ENCODE data around the gene GPR52.
"Not testable (repeated sequence)": the region's sequence is repeated elsewhere in the genome, so short reads cannot be mapped to it uniquely, and the experiment has no call there.

Gene GPR52, protein sequence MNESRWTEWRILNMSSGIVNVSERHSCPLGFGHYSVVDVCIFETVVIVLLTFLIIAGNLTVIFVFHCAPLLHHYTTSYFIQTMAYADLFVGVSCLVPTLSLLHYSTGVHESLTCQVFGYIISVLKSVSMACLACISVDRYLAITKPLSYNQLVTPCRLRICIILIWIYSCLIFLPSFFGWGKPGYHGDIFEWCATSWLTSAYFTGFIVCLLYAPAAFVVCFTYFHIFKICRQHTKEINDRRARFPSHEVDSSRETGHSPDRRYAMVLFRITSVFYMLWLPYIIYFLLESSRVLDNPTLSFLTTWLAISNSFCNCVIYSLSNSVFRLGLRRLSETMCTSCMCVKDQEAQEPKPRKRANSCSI

GRCh38 chr1:174447866-174448530, at the start of gene GPR52:
Gene GPR52, plus strand, starts transcription at chr1:174447964. Its CDS starts 148 bp downstream, at chr1:174448112.
- DNase-seq (ENCODE audit: low read depth in 3 of 3): no peak

- no peak for DNase-seq (ENCODE audit: low read depth in 3 of 3)
Measured at GRCh38 chr1:174398246-174398645, 49.5 kb upstream of the GPR52 start.

- DNase-seq (ENCODE audit: low read depth in 3 of 3): no peak
Measured at GRCh38 chr1:174399211-174399610, 48.6 kb upstream of the GPR52 start.

DNA sequence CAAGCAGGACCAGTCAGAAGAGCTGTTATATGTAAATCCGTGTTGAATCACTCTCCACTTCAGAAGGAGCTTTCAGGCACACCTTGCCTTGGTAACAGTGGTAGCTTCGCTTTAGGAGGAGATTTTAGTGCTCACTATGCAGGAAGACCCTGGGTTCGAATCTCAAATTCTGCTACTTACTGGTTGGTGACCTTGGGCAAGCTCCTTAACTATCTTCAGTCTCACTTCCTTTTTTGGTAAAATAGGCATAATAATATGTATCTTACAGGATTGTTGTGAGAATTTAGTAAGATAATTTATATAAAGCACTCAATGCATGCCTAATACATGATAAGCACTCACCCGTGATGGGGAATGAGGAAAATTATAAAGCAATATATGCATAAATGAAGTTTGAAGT, 46.7 kb upstream of the GPR52 start:
- no peak for DNase-seq (ENCODE audit: low read depth in 3 of 3)

DNA sequence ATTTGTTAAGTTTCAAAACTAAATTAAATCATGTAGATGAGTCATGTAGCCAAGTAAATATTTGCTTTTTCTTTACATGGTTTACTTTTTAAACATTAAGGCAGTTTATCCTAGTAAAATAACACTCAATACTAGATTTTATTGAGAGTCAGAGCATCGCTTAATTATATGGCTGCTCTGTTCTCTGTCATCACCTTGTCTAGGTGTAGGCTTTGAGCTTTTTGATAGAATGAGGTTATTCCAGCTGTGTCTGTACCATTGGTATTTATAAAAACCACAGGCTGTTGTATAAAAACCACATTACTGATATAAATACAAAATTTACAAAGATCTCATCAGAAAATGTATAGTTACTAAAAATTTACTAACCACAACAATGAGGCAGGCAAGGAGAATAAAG, 42.5 kb upstream of the GPR52 start:
- no peak for DNase-seq (ENCODE audit: low read depth in 3 of 3)

GRCh38 chr1:174406421-174406820, 41.3 kb upstream of the GPR52 start:
- DNase-seq (ENCODE audit: low read depth in 3 of 3): no peak

GRCh38 chr1:174407665-174408064, 40.1 kb upstream of the GPR52 start:
- DNase-seq (ENCODE audit: low read depth in 3 of 3): no peak

GRCh38 chr1:174408146-174408545, 39.6 kb upstream of the GPR52 start:
- DNase-seq (ENCODE audit: low read depth in 3 of 3): no peak

- not testable (repeated sequence) for DNase-seq (ENCODE audit: low read depth in 3 of 3)
Measured at GRCh38 chr1:174409801-174410200, 38.0 kb upstream of the GPR52 start.

DNA sequence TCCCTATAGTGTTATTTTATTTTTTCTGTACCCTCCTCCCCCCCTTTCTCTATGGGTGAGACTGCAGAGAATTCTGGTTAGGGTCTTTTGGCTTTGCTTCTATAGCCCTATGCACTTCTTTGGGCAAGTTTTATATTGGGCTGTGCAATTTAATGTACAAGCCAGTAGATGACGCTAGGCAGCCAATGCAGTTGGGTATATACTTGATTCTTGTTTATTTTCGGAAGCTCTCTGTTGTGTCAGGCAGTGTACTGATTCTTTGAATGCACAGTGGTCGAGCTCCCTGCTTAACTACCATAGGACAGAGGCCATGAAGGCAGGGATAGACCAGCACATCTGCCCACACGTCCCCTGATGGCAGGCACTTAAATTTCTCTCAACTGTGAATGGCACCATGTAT, 34.1 kb upstream of the GPR52 start:
- no peak for DNase-seq (ENCODE audit: low read depth in 3 of 3)

- DNase-seq (ENCODE audit: low read depth in 3 of 3): no peak
Measured at GRCh38 chr1:174414203-174414602, 33.6 kb upstream of the GPR52 start.

GRCh38 chr1:174415506-174415905, 32.3 kb upstream of the GPR52 start:
- DNase-seq (ENCODE audit: low read depth in 3 of 3): no peak

DNA sequence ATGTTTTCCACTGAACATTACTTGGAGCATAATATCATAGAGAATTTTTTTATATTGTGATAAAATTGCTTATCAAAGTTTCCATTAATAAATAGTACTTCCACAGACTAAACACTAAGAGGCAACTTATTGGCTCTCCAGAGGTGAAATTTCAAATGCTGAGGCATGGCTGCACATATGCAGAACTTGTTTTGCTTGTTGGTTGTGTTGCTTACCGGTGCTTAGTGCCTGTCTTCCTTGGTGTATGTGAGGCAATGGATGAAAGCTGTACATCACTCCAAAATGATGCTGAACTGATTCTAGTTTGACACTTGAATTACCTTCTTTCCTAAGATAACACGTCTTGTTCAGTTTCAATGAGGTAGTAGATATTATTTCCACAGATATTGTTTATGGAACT, 29.8 kb upstream of the GPR52 start:
- no peak for DNase-seq (ENCODE audit: low read depth in 3 of 3)

DNA sequence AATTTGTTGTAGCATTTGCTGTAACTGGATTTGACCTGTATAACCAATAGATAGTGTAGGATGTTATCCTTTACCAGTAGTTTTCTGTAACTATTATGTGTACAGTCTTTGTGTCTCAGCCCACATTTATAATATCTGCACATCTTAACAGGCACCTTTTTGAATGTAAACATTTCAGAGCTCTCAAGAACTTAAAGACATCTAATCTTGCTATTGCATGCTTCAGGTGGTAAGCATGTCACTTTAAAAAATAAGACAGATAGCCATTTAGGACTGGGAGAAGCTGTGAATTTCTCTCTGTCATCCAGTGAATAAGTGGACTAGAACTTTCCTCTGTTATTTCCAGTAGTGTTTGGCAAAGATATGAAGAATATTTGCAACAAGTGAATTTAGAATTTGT, 22.6 kb upstream of the GPR52 start:
- DNase-seq (ENCODE audit: low read depth in 3 of 3): no peak

DNA sequence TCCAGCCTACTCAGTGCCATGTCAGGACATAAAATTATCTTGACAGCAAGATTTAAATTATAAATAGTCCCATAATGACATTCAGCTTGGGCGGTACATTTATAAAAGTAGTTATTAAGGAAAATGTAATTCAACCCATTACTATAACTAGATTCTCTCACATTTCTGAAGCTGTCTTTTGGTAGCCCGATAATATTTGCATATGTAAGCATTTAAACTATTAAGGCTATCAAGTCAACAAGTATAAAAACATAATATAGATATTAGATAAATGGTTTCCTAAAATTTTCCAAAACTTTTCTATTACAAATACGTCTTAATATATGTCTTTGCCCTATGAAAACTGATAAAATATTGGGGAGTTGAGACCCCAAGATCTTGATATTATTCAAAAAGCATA, 21.6 kb upstream of the GPR52 start:
- no peak for DNase-seq (ENCODE audit: low read depth in 3 of 3)

DNA sequence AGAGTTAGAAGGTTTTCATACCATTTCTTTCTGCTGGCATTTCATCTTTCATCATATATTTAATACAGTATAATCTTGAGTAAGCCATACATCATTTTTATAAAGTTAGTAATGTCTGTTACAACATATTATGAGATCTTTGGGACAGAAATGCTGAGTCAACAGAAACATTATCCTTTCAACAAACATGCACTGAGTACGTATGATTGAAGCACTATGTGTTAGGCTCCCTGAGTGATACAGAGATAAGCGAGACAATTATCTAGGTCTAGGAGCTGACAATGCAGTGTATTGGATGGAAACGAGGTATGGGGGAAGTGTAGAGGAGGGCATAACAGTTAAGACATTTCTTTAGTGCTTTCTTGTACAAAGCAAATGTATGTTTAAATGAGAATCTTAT, 19.7 kb upstream of the GPR52 start:
- DNase-seq (ENCODE audit: low read depth in 3 of 3): no peak

DNA sequence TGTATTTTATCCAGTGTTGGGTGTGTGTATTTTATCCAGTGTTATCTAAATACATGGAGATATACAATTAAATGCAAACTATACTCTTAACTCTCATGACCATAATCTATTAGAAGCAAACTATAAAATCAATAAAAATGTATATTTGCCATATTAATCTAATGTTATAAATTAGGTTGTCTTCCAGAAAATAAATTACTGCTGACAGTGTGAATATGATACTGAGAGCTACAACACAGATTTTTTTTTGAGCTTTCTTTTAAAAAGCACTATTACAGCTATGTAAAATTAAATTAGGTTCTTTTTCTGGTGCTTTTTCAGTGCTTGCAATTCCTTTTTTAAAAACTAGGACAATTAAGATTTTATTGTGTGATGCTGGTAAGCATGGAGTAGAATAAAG, 19.0 kb upstream of the GPR52 start:
- no peak for DNase-seq (ENCODE audit: low read depth in 3 of 3)

DNA sequence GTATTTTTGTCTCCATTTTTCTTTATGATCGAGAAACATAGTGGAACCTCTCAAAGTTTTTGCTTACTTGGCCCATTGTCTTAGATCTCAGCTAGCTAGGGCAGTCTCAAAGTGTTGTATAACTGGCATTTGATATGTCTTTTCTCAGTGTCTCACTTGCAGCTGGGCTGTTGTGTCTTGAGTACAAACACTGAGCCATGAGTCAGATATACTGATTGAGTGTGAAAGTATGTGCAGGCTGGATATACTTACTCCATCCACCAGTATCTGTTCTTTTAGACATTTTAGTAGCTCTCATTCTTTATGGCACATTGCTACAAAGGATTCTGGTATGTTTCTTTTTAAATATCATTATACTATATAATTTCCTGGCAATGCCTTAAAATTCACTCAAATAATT, 14.3 kb upstream of the GPR52 start:
- no peak for DNase-seq (ENCODE audit: low read depth in 3 of 3)

- DNase-seq (ENCODE audit: low read depth in 3 of 3): no peak
Measured at GRCh38 chr1:174445351-174445750, 2.4 kb upstream of the GPR52 start.

GRCh38 chr1:174445817-174446216, 1.9 kb upstream of the GPR52 start:
- no peak for DNase-seq (ENCODE audit: low read depth in 3 of 3)

GRCh38 chr1:174448531-174448883, 743 bp downstream of the GPR52 start:
- no peak for DNase-seq (ENCODE audit: low read depth in 3 of 3)

DNA sequence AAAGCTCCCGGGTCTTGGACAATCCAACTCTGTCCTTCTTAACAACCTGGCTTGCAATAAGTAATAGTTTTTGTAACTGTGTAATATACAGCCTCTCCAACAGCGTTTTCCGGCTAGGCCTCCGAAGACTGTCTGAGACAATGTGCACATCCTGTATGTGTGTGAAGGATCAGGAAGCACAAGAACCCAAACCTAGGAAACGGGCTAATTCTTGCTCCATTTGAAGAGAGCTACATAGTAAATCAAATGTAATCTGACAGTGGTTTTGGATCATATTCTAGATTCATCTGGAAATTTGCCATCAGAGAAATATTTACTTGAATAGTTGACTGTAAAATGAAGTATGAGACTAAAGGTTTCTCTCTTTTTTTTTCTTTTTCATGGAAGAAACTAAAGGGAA, 1.2 kb downstream of the GPR52 start:
- DNase-seq (ENCODE audit: low read depth in 3 of 3): no peak

GRCh38 chr1:174451408-174451807, 3.6 kb downstream of the GPR52 start:
- DNase-seq (ENCODE audit: low read depth in 3 of 3): no peak

- no peak for DNase-seq (ENCODE audit: low read depth in 3 of 3)
Measured at GRCh38 chr1:174465855-174466254, 18.1 kb downstream of the GPR52 start.

Data from stimulated activated CD4-positive, alpha-beta T cell treated with anti-CD3 and anti-CD28 coated beads, TNF-alpha, amount 100 ng/mL, for 24 hours (primary cell).